ENCODE data around the gene NASP. TPM values are rescaled to one million over a fixed set of nuclear protein-coding genes. Genes with fewer than 3 reads are reported as not detected.
A peak's percentile ranks its signal among the peaks of the same experiment; 100 is the strongest.

Gene NASP
- total RNA-seq, 8 experiments from 2014 or later: 34.6 to 392 (median 116) TPM

DNA sequence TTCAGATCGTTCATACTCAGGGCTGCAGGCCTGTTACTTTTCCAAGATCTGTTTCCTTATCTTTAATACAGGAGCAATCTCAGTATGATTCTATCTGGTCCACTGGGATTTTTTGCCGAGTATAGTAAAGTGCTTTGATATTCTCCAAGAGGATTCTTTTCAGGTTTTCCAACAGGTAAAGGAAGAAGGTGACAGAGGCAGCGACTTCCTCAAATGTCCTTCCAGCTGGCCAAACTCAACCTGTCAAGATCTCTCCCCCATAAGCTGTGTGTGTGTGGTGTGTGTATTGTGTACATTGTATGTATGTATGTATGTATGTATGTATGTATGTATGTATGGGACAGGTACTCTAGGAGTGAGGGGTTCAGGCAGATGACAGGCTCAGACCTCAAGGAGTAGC, 32.2 kb upstream of the NASP start:
- 0 to 50% (median 9%) methylated on average over 1 to 3 of the region's 3 CpGs; no CpG with 5 or more reads in 2 of the 10 experiments for WGBS, 10 experiments
- H3K4me1 ChIP-seq (replicated peaks in 1 of 2): peaks cover 13 to 16% of the 10 kb centered on the region in 2 donors
- no peak for ATAC-seq (replicated peaks in 6 of 8)
- peak overlapping the region in 1 of 2 donors; percentile 96 for H3K27ac ChIP-seq
- in situ Hi-C loops (cut with MboI; ENCODE audit: low pct_unique_long_range_greater_than_20kb in 2 of 9, low sequenced_read_pairs in 9 of 9, unreplicated experiment in 9 of 9): loop anchor here in 1 of 9 experiments (25.0 kb wide), 1 partner anchor 189 kb away; no protein-coding TSS in a partner anchor
- peak overlapping the region; percentile 54 to 80 (median 59) for H3K4me3 ChIP-seq

DNA sequence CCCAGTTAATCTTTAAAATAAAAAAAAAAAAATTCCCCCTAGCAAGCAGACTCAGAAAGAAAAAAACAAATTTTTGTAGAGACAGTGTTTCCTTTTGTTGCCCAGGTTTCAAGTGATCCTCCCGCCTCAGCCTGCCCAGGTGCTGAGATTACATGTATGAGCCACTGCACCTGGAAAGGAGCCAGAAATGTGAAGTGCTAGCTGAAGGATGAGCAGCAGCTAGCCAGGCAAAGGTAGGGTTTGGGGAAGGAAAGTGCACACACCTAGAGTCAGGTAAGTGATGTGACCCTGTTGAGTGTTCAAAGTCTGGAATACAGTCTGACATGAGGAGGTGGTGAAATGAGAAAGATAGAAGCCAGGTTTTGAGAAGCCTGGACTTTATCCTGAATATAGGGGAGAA, 31.5 kb upstream of the NASP start:
- no peak for ATAC-seq (replicated peaks in 6 of 8)
- H3K4me1 ChIP-seq (replicated peaks in 1 of 2): peaks cover 13 to 16% of the 10 kb centered on the region in 2 donors
- in situ Hi-C loops (cut with MboI; ENCODE audit: low pct_unique_long_range_greater_than_20kb in 2 of 9, low sequenced_read_pairs in 9 of 9, unreplicated experiment in 9 of 9): loop anchor here in 1 of 9 experiments (25.0 kb wide), 1 partner anchor 190 kb away; no protein-coding TSS in a partner anchor
- no peak overlapping the region for H3K27ac ChIP-seq
- 83 to 100% (median 100%) methylated on average over 1 of the region's 1 CpG; no CpG with 5 or more reads in 5 of the 10 experiments for WGBS, 10 experiments
- H3K4me3 ChIP-seq: peak overlapping the region in 3 of 5 donors; percentile 54 to 74 (median 59)

DNA sequence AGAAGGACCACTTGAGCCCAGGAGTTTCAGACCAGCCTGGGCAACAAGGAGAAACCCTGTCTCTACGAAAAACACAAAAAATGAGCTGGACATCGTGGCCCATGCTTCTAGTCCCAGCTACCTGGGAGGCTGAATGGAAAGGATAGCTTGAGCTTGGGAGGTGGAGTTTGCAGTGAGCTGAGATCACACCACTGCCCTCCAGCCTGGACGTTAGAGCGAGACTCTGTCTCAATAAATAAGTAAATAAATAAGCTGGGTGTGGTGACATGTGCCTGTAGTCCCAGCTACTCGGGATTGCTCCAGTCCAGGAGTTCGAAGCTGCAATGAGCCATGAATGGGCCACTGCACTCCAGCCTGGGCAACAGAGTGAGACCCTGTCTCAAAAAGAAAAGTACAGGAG, 29.6 kb upstream of the NASP start:
- Histone ChIP-seq H3K27ac (no peak overlapping the region), H3K4me1 (replicated peaks in 1 of 2) (peaks cover 13 to 16% of the 10 kb centered on the region in 2 donors), H3K4me3 (no peak overlapping the region)
- in situ Hi-C loops (cut with MboI; ENCODE audit: low pct_unique_long_range_greater_than_20kb in 2 of 9, low sequenced_read_pairs in 9 of 9, unreplicated experiment in 9 of 9): loop anchor here in 1 of 9 experiments (25.0 kb wide), 1 partner anchor 192 kb away; no protein-coding TSS in a partner anchor
- no peak for ATAC-seq (replicated peaks in 6 of 8)
- 72 to 100% (median 94%) methylated on average over 1 to 6 of the region's 6 CpGs; no CpG with 5 or more reads in 3 of the 10 experiments for WGBS, 10 experiments

DNA sequence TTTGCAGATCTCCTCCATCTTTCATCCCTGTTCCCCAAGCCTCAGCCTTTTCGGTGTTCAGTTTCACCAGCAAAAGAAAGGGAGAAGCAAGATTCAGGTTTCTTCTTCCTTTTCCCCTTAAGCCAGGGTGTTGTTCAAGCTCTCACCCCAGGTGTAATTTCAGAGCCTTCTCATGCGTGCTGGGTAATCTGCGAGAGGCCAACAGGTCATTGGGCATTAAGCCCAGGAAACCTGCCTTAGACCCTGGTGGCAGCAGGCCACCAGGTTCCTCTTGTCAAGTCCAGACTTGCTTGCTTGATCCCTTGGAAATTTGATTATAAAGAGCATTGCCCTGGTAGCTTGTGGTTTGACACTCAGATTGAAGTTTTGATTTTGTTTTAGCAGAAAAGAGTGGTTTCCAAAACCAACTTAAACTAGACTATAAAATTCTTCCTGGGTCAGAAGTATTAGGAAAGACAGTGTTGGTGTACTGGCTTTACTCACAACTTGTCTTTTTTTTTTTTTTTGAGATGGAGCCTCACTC, 26.4 kb upstream of the NASP start:
- Histone ChIP-seq H3K4me1 (replicated peaks in 1 of 2) (peaks cover under 1 to 2% of the 10 kb centered on the region in 2 donors), H3K4me3 (no peak overlapping the region), H3K27ac (no peak overlapping the region)
- 70 to 100% (median 87%) methylated on average over 1 to 3 of the region's 3 CpGs; no CpG with 5 or more reads in 2 of the 10 experiments for whole genome bisulfite sequencing, 10 experiments
- no peak for ATAC-seq (replicated peaks in 6 of 8)
- in situ Hi-C loops (cut with MboI; ENCODE audit: low pct_unique_long_range_greater_than_20kb in 2 of 9, low sequenced_read_pairs in 9 of 9, unreplicated experiment in 9 of 9): loop anchor here in 1 of 9 experiments (25.0 kb wide), 1 partner anchor 195 kb away; no protein-coding TSS in a partner anchor

DNA sequence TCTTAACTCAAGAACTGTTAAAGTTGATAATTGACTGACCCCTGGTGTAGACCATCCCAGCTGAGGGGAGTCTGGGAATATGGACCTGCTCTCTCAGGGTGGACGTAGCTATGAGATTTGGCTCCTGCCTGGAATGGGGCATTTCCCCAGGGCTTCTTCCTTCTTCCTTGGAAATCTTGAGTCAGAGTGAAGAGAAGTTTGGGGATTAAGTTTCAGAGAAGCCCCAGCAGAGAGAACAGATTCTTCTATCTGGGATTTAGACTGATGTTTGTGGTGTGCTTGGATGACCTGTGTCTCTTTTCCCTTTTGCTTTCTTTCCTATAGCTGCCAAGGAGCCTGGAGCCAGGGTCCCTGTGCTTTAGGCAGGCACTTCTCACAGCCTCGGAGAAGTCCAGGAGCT, 20.0 kb upstream of the NASP start:
- no peak overlapping the region for H3K27ac ChIP-seq
- no peak overlapping the region for H3K4me3 ChIP-seq
- 80 to 100% (median 100%) methylated on average over 1 to 2 of the region's 2 CpGs; no CpG with 5 or more reads in 3 of the 10 experiments for WGBS, 10 experiments
- no peaks in the 10 kb centered on the region for H3K4me1 ChIP-seq (replicated peaks in 1 of 2)
- in situ Hi-C loops (cut with MboI; ENCODE audit: low pct_unique_long_range_greater_than_20kb in 2 of 9, low sequenced_read_pairs in 9 of 9, unreplicated experiment in 9 of 9): loop anchor here in 2 of 9 experiments (10.0 to 25.0 kb wide), 2 partner anchors 59 to 202 kb away; partner anchors contain the start of genes CCDC163 (in 1 of the 2) and MMACHC (in 1 of the 2)
- no peak for ATAC-seq (replicated peaks in 6 of 8)

DNA sequence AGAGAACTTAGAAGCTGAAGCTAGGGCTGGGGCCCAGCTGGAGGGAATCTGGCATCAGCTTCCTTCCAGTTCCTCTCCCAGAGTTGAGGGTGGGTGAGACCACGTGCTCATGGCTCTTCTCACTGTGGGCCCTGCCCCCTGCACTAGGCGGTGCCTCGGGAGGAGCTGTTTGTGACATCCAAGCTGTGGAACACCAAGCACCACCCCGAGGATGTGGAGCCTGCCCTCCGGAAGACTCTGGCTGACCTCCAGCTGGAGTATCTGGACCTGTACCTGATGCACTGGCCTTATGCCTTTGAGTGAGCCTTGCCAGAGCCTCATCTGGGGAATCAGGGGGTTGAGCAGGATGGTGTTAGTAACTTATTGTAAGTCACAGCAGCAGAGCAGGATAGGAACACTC, 17.1 kb upstream of the NASP start:
- WGBS, 10 experiments: 0 to 100% (median 74%) methylated on average over 1 to 5 of the region's 5 CpGs; no CpG with 5 or more reads in 4 of the 10 experiments
- no peaks in the 10 kb centered on the region for H3K4me1 ChIP-seq (replicated peaks in 1 of 2)
- no peak overlapping the region for H3K4me3 ChIP-seq
- ATAC-seq (replicated peaks in 6 of 8): peak in 3 of 8 experiments; percentile 81 to 98 (median 95)
- in situ Hi-C loops (cut with MboI; ENCODE audit: low pct_unique_long_range_greater_than_20kb in 2 of 9, low sequenced_read_pairs in 9 of 9, unreplicated experiment in 9 of 9): loop anchor here in 2 of 9 experiments (10.0 to 25.0 kb wide), 2 partner anchors 62 to 204 kb away; partner anchors contain the start of genes CCDC163 (in 1 of the 2) and MMACHC (in 1 of the 2)
- no peak overlapping the region for H3K27ac ChIP-seq

DNA sequence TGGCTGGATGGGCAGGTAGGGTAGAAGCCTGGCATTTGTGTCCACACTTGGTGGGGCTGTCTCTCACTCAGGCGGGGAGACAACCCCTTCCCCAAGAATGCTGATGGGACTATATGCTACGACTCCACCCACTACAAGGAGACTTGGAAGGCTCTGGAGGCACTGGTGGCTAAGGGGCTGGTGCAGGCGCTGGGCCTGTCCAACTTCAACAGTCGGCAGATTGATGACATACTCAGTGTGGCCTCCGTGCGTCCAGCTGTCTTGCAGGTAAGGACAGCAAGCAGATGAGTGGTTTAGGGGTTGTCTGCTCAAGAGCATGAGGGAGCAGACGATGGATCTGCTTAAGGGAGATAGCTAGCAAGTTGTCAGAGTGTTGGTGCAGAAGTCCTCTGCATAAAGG, 15.9 kb upstream of the NASP start:
- Histone ChIP-seq H3K27ac (no peak overlapping the region), H3K4me1 (replicated peaks in 1 of 2) (no peaks in the 10 kb centered on the region), H3K4me3 (no peak overlapping the region)
- in situ Hi-C loops (cut with MboI; ENCODE audit: low pct_unique_long_range_greater_than_20kb in 2 of 9, low sequenced_read_pairs in 9 of 9, unreplicated experiment in 9 of 9): loop anchor here in 2 of 9 experiments (10.0 to 25.0 kb wide), 2 partner anchors 63 to 206 kb away; partner anchors contain the start of genes CCDC163 (in 1 of the 2) and MMACHC (in 1 of the 2)
- no peak for ATAC-seq (replicated peaks in 6 of 8)
- 81 to 100% (median 100%) methylated on average over 1 to 7 of the region's 7 CpGs; no CpG with 5 or more reads in 2 of the 10 experiments for WGBS, 10 experiments

DNA sequence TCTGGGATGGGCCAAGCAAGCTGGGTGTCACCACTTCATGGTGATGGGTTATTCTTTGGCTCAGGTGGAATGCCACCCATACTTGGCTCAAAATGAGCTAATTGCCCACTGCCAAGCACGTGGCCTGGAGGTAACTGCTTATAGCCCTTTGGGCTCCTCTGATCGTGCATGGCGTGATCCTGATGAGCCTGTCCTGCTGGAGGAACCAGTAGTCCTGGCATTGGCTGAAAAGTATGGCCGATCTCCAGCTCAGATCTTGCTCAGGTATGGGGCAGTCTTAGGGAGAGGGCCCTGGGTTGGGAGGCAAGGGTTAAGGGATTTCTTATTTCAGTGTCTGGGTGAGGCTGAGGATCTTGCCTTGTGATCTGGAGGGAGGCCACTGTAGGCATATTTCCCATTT, 15.4 kb upstream of the NASP start:
- Histone ChIP-seq H3K4me3 (no peak overlapping the region), H3K4me1 (replicated peaks in 1 of 2) (no peaks in the 10 kb centered on the region), H3K27ac (no peak overlapping the region)
- no peak for ATAC-seq (replicated peaks in 6 of 8)
- in situ Hi-C loops (cut with MboI; ENCODE audit: low pct_unique_long_range_greater_than_20kb in 2 of 9, low sequenced_read_pairs in 9 of 9, unreplicated experiment in 9 of 9): loop anchor here in 2 of 9 experiments (10.0 to 25.0 kb wide), 2 partner anchors 64 to 206 kb away; partner anchors contain the start of genes CCDC163 (in 1 of the 2) and MMACHC (in 1 of the 2)
- WGBS, 10 experiments: 68 to 100% (median 90%) methylated on average over 1 to 4 of the region's 4 CpGs; no CpG with 5 or more reads in 3 of the 10 experiments

DNA sequence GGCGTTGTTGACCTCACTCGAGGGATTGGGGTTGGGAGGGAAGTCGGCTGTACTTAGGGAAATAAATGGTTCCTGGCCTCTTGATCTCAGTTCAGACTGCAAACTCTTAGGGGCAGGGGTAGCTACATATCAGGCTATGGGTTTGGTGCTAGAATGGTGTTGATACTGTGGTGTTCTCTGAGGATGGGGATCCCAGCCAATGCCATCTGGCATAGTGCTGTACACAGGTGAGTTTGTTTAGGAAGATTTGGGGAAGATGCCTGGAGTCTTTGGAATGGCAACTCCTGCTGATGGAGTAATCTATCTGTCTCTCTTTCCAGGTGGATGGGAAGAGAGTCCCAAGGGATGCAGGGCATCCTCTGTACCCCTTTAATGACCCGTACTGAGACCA, 14.3 kb upstream of the NASP start:
- Histone ChIP-seq H3K4me3 (no peak overlapping the region), H3K4me1 (replicated peaks in 1 of 2) (no peaks in the 10 kb centered on the region), H3K27ac (no peak overlapping the region)
- in situ Hi-C loops (cut with MboI; ENCODE audit: low pct_unique_long_range_greater_than_20kb in 2 of 9, low sequenced_read_pairs in 9 of 9, unreplicated experiment in 9 of 9): loop anchor here in 2 of 9 experiments (10.0 to 25.0 kb wide), 2 partner anchors 65 to 207 kb away; partner anchors contain the start of genes CCDC163 (in 1 of the 2) and MMACHC (in 1 of the 2)
- WGBS, 10 experiments: 0 to 87% (median 75%) methylated on average over 2 to 4 of the region's 4 CpGs; no CpG with 5 or more reads in 4 of the 10 experiments
- ATAC-seq (replicated peaks in 6 of 8): peak in 5 of 8 experiments; percentile 18 to 27 (median 21)

DNA sequence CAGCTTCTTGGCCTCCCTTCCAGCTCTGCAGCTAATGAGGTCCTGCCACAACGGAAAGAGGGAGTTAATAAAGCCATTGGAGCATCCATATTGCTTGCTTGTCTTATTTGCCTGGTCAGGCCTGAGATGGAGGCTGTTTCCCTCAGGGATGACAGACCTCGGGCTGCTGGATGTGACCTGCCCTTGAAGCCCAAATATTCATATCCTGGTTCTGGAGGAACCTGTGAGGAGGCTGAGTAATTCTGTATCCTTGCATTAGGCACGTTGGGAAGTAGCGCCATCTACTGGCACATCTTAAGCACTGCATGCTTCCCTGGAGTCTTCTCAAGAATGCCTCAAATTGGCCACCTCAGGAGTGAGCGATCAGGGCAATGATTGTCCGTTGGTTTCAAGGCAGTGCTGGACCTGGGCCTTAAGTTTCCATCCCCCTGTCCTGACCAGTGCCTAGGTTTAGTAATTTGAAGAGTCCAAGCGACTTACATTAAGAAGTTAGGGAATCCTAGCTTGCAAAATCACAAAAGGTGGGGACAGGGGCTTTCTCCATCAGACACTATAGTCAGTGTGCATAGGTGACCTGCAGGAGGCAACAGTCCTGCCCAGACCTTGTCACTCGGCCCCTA, 13.8 kb upstream of the NASP start:
- H3K4me1 ChIP-seq (replicated peaks in 1 of 2): no peaks in the 10 kb centered on the region
- no peak overlapping the region for H3K27ac ChIP-seq
- 0 to 26% (median 15%) methylated on average over 1 to 5 of the region's 8 CpGs; no CpG with 5 or more reads in 2 of the 10 experiments for WGBS, 10 experiments
- in situ Hi-C loops (cut with MboI; ENCODE audit: low pct_unique_long_range_greater_than_20kb in 2 of 9, low sequenced_read_pairs in 9 of 9, unreplicated experiment in 9 of 9): loop anchor here in 2 of 9 experiments (10.0 to 25.0 kb wide), 2 partner anchors 65 to 208 kb away; partner anchors contain the start of genes CCDC163 (in 1 of the 2) and MMACHC (in 1 of the 2)
- peak; percentile 53 to 93 (median 85) for ATAC-seq (replicated peaks in 6 of 8)
- H3K4me3 ChIP-seq: no peak overlapping the region

DNA sequence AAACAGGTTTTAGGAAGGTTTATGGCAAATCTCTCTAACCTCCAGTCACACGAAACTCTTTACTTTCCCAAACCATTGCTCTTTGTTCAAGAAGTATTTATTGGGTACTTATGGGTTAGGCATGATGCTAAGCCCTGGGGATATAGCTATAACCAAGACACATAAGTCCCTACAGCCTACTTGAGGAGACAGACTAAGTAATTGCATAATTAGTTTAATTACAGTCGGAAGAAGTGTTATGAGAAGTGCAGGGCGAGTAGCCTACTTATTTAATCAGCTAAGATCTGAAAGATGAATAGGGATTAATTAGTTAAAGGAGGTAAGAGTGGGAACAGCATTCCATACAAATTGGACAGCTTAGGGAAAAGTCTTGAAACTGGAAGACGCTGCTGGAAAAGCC, 13.2 kb upstream of the NASP start:
- ATAC-seq (replicated peaks in 6 of 8): no peak
- 44 to 100% (median 89%) methylated on average over 1 to 4 of the region's 4 CpGs; no CpG with 5 or more reads in 1 of the 10 experiments for WGBS, 10 experiments
- in situ Hi-C loops (cut with MboI; ENCODE audit: low pct_unique_long_range_greater_than_20kb in 2 of 9, low sequenced_read_pairs in 9 of 9, unreplicated experiment in 9 of 9): loop anchor here in 1 of 9 experiments (25.0 kb wide), 1 partner anchor 208 kb away; no protein-coding TSS in a partner anchor

DNA sequence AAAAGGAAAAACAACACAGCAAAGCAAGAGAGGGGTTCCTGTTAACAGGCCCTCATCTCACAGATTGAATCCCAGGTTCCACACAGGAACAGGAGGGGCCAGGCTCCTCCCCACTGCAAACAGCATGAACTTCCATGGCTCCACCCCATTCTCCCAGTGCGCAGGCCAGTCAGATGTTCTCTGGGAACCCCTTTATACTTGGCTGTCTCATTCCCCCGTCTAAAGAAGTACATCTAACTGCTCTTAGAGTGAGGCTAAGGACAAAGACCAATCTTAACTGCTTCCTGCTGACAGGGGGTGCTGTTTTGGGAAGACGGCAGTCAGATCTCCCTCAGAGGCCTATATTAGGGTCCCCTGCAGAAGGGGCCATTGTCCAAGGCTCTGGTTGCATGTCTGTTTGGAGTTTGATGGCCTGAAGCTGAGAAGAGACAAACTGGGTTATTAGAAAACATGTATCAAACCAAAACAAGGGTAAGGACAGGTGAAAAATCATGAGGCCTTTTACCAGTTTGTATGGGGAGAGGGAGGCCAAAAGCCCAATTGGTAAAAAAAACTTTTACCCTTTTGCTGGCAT, 10.5 kb upstream of the NASP start:
- H3K4me3 ChIP-seq: no peak overlapping the region
- peak in 5 of 8 experiments; percentile 37 to 55 (median 41) for ATAC-seq (replicated peaks in 6 of 8)
- in situ Hi-C loops (cut with MboI; ENCODE audit: low pct_unique_long_range_greater_than_20kb in 2 of 9, low sequenced_read_pairs in 9 of 9, unreplicated experiment in 9 of 9): loop anchor here in 1 of 9 experiments (25.0 kb wide), 1 partner anchor 211 kb away; no protein-coding TSS in a partner anchor
- WGBS, 10 experiments: 0 to 50% (median 29%) methylated on average over 1 to 3 of the region's 3 CpGs; no CpG with 5 or more reads in 5 of the 10 experiments
- H3K27ac ChIP-seq: no peak overlapping the region
- no peaks in the 10 kb centered on the region for H3K4me1 ChIP-seq (replicated peaks in 1 of 2)

More for the DNA sequence above, 13.2 kb upstream of the NASP start:
- Histone ChIP-seq H3K4me3 (no peak overlapping the region), H3K4me1 (replicated peaks in 1 of 2) (no peaks in the 10 kb centered on the region), H3K27ac (no peak overlapping the region)

Measured in motor neuron (in vitro differentiated cells).